ENCODE results near the gene PEAK3. TPM values are rescaled to one million over a fixed set of nuclear protein-coding genes. Genes with fewer than 3 reads are reported as not detected.
A peak's percentile ranks its signal among the peaks of the same experiment; 100 is the strongest.

The PEAK3 gene
- total and polyA plus RNA-seq, 3 experiments from 2014 or later: 0.79 TPM; not detected in 2

- ChIA-PET CTCF (no interaction called here), POLR2A (interaction anchor here (0.7 kb wide), 1 partner anchor 1359 kb away, joined by 11 read pairs; no protein-coding TSS in a partner anchor)
- H3K9me3 ChIP-seq (ENCODE audit: low read length): no peaks in the 10 kb centered on the region
- Mint-ChIP-seq H3K9me3 (peaks cover 0 to 3% (median 0%) of the 10 kb centered on the region in 5 donors), H3K4me1 (peaks cover 11 to 20% (median 12%) of the 10 kb centered on the region in 3 donors), H3K27ac (peak overlapping the region in 3 of 8 donors; percentile 11 to 84 (median 83)), H3K4me3 (peak overlapping the region in 2 of 7 donors; percentile 13 to 54), H3K27me3 (peaks cover 0 to 3% of the 10 kb centered on the region in 2 donors), H3K36me3 (peaks cover 0 to 11% (median under 1%) of the 10 kb centered on the region in 3 donors)
- H3K27ac ChIP-seq (ENCODE audit: low read depth, low read length): peak overlapping the region; percentile 38
- no peaks in the 10 kb centered on the region for H3K27me3 ChIP-seq (ENCODE audit: insufficient read depth, low read length, poor library complexity, severe bottlenecking)
- H3K36me3 ChIP-seq (ENCODE audit: insufficient read depth, low read length): peaks cover 2% of the 10 kb centered on the region
- peaks cover 16% of the 10 kb centered on the region for H3K4me1 ChIP-seq (ENCODE audit: insufficient read depth, low read length)
- DNase-seq: no peak
- no peak overlapping the region for H3K4me3 ChIP-seq (ENCODE audit: low read length)
Measured at GRCh38 chr19:2266183-2266993, 15.6 kb downstream of the PEAK3 start.

GRCh38 chr19:2261438-2262172, 20.4 kb downstream of the PEAK3 start:
- no peaks in the 10 kb centered on the region for H3K27me3 Mint-ChIP-seq
- Histone ChIP-seq H3K27ac (ENCODE audit: low read depth, low read length) (no peak overlapping the region), H3K27me3 (ENCODE audit: insufficient read depth, low read length, poor library complexity, severe bottlenecking) (no peaks in the 10 kb centered on the region), H3K4me3 (ENCODE audit: low read length) (no peak overlapping the region), H3K36me3 (ENCODE audit: insufficient read depth, low read length) (no peaks in the 10 kb centered on the region), H3K9me3 (ENCODE audit: low read length) (no peaks in the 10 kb centered on the region), H3K4me1 (ENCODE audit: insufficient read depth, low read length) (peaks cover 40% of the 10 kb centered on the region)
- ChIA-PET CTCF (interaction anchor here (0.7 to 7.1 kb wide), 6 partner anchors 9 to 26 kb away, joined by 3 to 61 read pairs (median 11); partner anchors contain the start of gene PLEKHJ1), POLR2A (interaction anchor here (0.6 to 5.1 kb wide), 3 partner anchors 10 to 23 kb away, joined by 3 to 73 read pairs (median 4); no protein-coding TSS in a partner anchor)
- H3K36me3 Mint-ChIP-seq: peaks cover 0 to 2% (median 0%) of the 10 kb centered on the region in 3 donors
- peak overlapping the region in 7 of 8 donors; percentile 42 to 91 (median 79) for H3K27ac Mint-ChIP-seq
- H3K4me1 Mint-ChIP-seq: peaks cover 26 to 49% (median 28%) of the 10 kb centered on the region in 3 donors
- peak overlapping the region in 6 of 7 donors; percentile 27 to 47 (median 36) for H3K4me3 Mint-ChIP-seq
- peak in 4 of 5 donors; percentile 44 to 71 (median 46) for DNase-seq
- H3K9me3 Mint-ChIP-seq: no peaks in the 10 kb centered on the region

GRCh38 chr19:2260341-2260805, 21.6 kb downstream of the PEAK3 start:
- H3K4me1 ChIP-seq (ENCODE audit: insufficient read depth, low read length): peaks cover 39% of the 10 kb centered on the region
- H3K27ac ChIP-seq (ENCODE audit: low read depth, low read length): no peak overlapping the region
- Mint-ChIP-seq H3K27ac (peak overlapping the region; percentile 89 to 99 (median 94)), H3K36me3 (peaks cover 0 to 2% (median 0%) of the 10 kb centered on the region in 3 donors), H3K4me3 (peak overlapping the region; percentile 64 to 86 (median 79)), H3K4me1 (peaks cover 23 to 44% (median 28%) of the 10 kb centered on the region in 3 donors), H3K9me3 (no peaks in the 10 kb centered on the region), H3K27me3 (no peaks in the 10 kb centered on the region)
- H3K9me3 ChIP-seq (ENCODE audit: low read length): no peaks in the 10 kb centered on the region
- no peaks in the 10 kb centered on the region for H3K36me3 ChIP-seq (ENCODE audit: insufficient read depth, low read length)
- CTCF ChIA-PET: interaction anchor here (1.2 to 7.1 kb wide), 5 partner anchors 9 to 109 kb away, joined by 3 to 61 read pairs (median 14); partner anchors contain the start of genes AP3D1 and PLEKHJ1
- H3K27me3 ChIP-seq (ENCODE audit: insufficient read depth, low read length, poor library complexity, severe bottlenecking): no peaks in the 10 kb centered on the region
- no peak overlapping the region for H3K4me3 ChIP-seq (ENCODE audit: low read length)
- peak in 1 of 5 donors; percentile 34 for DNase-seq
- POLR2A ChIA-PET: interaction anchor here (1.0 to 5.1 kb wide), 3 partner anchors 11 to 215 kb away, joined by 3 to 73 read pairs (median 45); partner anchors contain the start of gene GADD45B

GRCh38 chr19:2259336-2259735, 22.6 kb downstream of the PEAK3 start:
- peak overlapping the region in 6 of 7 donors; percentile 25 to 78 (median 63) for H3K4me3 Mint-ChIP-seq
- no peaks in the 10 kb centered on the region for H3K9me3 ChIP-seq (ENCODE audit: low read length)

GRCh38 chr19:2255982-2256685, 25.8 kb downstream of the PEAK3 start, which contains the start of gene JSRP1:
TSS of gene JSRP1 (minus strand) at chr19:2256417. CDS start at chr19:2255314, 1,103 bp downstream.
- H3K4me3 Mint-ChIP-seq: peak within 1 kb of the TSS in 3 of 7 donors; percentile 11 to 65 (median 24)
- H3K27ac ChIP-seq (ENCODE audit: low read depth, low read length): no peak within 1 kb of the TSS

More at GRCh38 chr19:2259336-2259735, 22.6 kb downstream of the PEAK3 start:
- ChIA-PET POLR2A (interaction anchor here (0.6 to 5.1 kb wide), 4 partner anchors 12 to 1503 kb away, joined by 4 to 73 read pairs (median 25); partner anchors contain the start of gene MRPL54), CTCF (interaction anchor here (0.9 to 7.1 kb wide), 7 partner anchors 10 to 103 kb away, joined by 3 to 61 read pairs (median 7); partner anchors contain the start of genes AMH and PLEKHJ1)
- no peak overlapping the region for H3K27ac ChIP-seq (ENCODE audit: low read depth, low read length)
- DNase-seq: no peak
- H3K36me3 ChIP-seq (ENCODE audit: insufficient read depth, low read length): no peaks in the 10 kb centered on the region
- Mint-ChIP-seq H3K9me3 (no peaks in the 10 kb centered on the region), H3K4me1 (peaks cover 23 to 44% (median 28%) of the 10 kb centered on the region in 3 donors), H3K27ac (peak overlapping the region; percentile 39 to 99 (median 93)), H3K36me3 (peaks cover 0 to 2% (median 0%) of the 10 kb centered on the region in 3 donors), H3K27me3 (no peaks in the 10 kb centered on the region)
- no peak overlapping the region for H3K4me3 ChIP-seq (ENCODE audit: low read length)
- H3K4me1 ChIP-seq (ENCODE audit: insufficient read depth, low read length): peaks cover 39% of the 10 kb centered on the region
- no peaks in the 10 kb centered on the region for H3K27me3 ChIP-seq (ENCODE audit: insufficient read depth, low read length, poor library complexity, severe bottlenecking)

GRCh38 chr19:2255112-2255845, 26.7 kb downstream of the PEAK3 start:
- Histone ChIP-seq H3K36me3 (ENCODE audit: insufficient read depth, low read length) (no peaks in the 10 kb centered on the region), H3K27ac (ENCODE audit: low read depth, low read length) (no peak overlapping the region), H3K4me1 (ENCODE audit: insufficient read depth, low read length) (peaks cover 40% of the 10 kb centered on the region), H3K9me3 (ENCODE audit: low read length) (no peaks in the 10 kb centered on the region), H3K4me3 (ENCODE audit: low read length) (no peak overlapping the region), H3K27me3 (ENCODE audit: insufficient read depth, low read length, poor library complexity, severe bottlenecking) (peaks cover 8% of the 10 kb centered on the region)
- POLR2A ChIA-PET: interaction anchor here (1.0 to 8.2 kb wide), 2 partner anchors 15 to 16 kb away, joined by 3 to 69 read pairs; no protein-coding TSS in a partner anchor
- Mint-ChIP-seq H3K4me3 (peak overlapping the region in 1 of 7 donors; percentile 24), H3K36me3 (peaks cover 0 to 2% (median 0%) of the 10 kb centered on the region in 3 donors), H3K27ac (peak overlapping the region in 1 of 8 donors; percentile 54), H3K27me3 (no peaks in the 10 kb centered on the region), H3K4me1 (peaks cover 20 to 50% (median 21%) of the 10 kb centered on the region in 3 donors), H3K9me3 (no peaks in the 10 kb centered on the region)
- CTCF ChIA-PET: interaction anchor here (1.0 to 4.2 kb wide), 2 partner anchors 16 to 17 kb away, joined by 3 to 17 read pairs; no protein-coding TSS in a partner anchor
- no peak for DNase-seq

More at GRCh38 chr19:2255982-2256685, 25.8 kb downstream of the PEAK3 start, which contains the start of gene JSRP1:
- Mint-ChIP-seq H3K27me3 (no peaks in the 10 kb centered on the region), H3K9me3 (no peaks in the 10 kb centered on the region), H3K4me1 (peaks cover 22 to 57% (median 24%) of the 10 kb centered on the region in 3 donors), H3K36me3 (peaks cover 0 to 2% (median 0%) of the 10 kb centered on the region in 3 donors), H3K27ac (peak within 1 kb of the TSS in 7 of 8 donors; percentile 47 to 98 (median 93))
- ChIA-PET POLR2A (interaction anchor here (0.6 to 8.2 kb wide), 3 partner anchors 14 to 30 kb away, joined by 3 to 69 read pairs (median 3); no protein-coding TSS in a partner anchor), CTCF (interaction anchor here (1.0 kb wide), 1 partner anchor 16 kb away, joined by 3 read pairs; no protein-coding TSS in a partner anchor)
- Histone ChIP-seq H3K36me3 (ENCODE audit: insufficient read depth, low read length) (no peaks in the 10 kb centered on the region), H3K4me3 (ENCODE audit: low read length) (no peak within 1 kb of the TSS), H3K9me3 (ENCODE audit: low read length) (no peaks in the 10 kb centered on the region), H3K4me1 (ENCODE audit: insufficient read depth, low read length) (peaks cover 47% of the 10 kb centered on the region), H3K27me3 (ENCODE audit: insufficient read depth, low read length, poor library complexity, severe bottlenecking) (peaks cover 5% of the 10 kb centered on the region)
- DNase-seq: no peak

Data from CD8-positive, alpha-beta memory T cell (primary cell).